ENCODE data around the gene KRTAP20-3.

DNA sequence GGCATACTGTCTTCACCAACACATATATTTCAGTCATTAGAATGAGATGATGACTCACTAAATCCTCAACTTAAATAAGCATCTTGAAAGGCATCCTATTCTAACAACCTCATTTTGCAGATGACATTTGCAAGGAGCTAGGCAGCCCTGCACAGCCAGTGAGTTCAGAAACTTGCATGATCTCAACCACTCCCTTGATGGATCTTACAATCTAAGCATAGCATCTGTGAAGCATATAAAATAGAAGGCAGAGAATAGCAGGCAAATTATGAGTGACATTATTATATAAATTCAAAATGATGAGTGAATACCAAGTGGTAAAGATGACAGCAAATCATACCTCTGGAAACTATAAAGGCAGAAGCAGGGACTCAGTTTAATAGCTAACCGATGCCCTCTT, 31.6 kb downstream of the KRTAP20-3 start:
- TF ChIP-seq, protein P1, sequence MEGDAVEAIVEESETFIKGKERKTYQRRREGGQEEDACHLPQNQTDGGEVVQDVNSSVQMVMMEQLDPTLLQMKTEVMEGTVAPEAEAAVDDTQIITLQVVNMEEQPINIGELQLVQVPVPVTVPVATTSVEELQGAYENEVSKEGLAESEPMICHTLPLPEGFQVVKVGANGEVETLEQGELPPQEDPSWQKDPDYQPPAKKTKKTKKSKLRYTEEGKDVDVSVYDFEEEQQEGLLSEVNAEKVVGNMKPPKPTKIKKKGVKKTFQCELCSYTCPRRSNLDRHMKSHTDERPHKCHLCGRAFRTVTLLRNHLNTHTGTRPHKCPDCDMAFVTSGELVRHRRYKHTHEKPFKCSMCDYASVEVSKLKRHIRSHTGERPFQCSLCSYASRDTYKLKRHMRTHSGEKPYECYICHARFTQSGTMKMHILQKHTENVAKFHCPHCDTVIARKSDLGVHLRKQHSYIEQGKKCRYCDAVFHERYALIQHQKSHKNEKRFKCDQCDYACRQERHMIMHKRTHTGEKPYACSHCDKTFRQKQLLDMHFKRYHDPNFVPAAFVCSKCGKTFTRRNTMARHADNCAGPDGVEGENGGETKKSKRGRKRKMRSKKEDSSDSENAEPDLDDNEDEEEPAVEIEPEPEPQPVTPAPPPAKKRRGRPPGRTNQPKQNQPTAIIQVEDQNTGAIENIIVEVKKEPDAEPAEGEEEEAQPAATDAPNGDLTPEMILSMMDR (IDR thresholded peaks at IDR 0.05; ENCODE audit: extremely low read depth in 1 of 2, insufficient read depth in 1 of 2, low read depth in 1 of 2, low read length in 2 of 2): no peak
- TF ChIP-seq, protein P2, sequence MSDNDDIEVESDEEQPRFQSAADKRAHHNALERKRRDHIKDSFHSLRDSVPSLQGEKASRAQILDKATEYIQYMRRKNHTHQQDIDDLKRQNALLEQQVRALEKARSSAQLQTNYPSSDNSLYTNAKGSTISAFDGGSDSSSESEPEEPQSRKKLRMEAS (IDR thresholded peaks at IDR 0.05; ENCODE audit: insufficient read depth, insufficient read length): no peak
- no peak for TF ChIP-seq POLR2A (IDR thresholded peaks at IDR 0.05; ENCODE audit: low read depth, low read length)
- no peak for TF ChIP-seq POLR2AphosphoS5 (IDR thresholded peaks at IDR 0.05; ENCODE audit: insufficient read depth, low read depth, low read length)
- TF ChIP-seq EZH2 (IDR thresholded peaks at IDR 0.05; ENCODE audit: borderline replicate concordance, low read depth, low read length, severe bottlenecking): no peak
